Esophagus muscularis mucosa (tissue), 4 donors: ENCODE measurements around the gene TBCE. TPM values are rescaled to one million over a fixed set of nuclear protein-coding genes. Genes with fewer than 3 reads are reported as not detected.
"Not testable (repeated sequence)": the region's sequence is repeated elsewhere in the genome, so short reads cannot be mapped to it uniquely, and the experiment has no call there.

Source experiments
- DNase-seq: peaks from one replicate; pipeline ENCODE4 v3.0.0-alpha.2; 2017; ENCODE audit errors: extremely low spot score
- H3K27ac ChIP-seq, 4 donors: fragments of 200-600 bp; sonication (generic); replicated peaks in 1 of 4; 1 replicate in 3 of 4; 2 replicates in 1 of 4; pipeline ENCODE4 v1.5.1; 2016 to 2019; ENCODE audit warnings: mild to moderate bottlenecking in 1 of 4
- H3K27me3 ChIP-seq, 4 donors: fragments of 200-600 bp; sonication (generic); one replicate each; pipeline versions ENCODE4 v1.5.1 to v1.6.0; 2016 to 2019
- H3K36me3 ChIP-seq, 4 donors: fragments of 200-600 bp; sonication (generic); one replicate each; pipeline ENCODE4 v1.5.1; 2016 to 2019
- H3K4me1 ChIP-seq, 4 donors: fragments of 200-600 bp; sonication (generic); one replicate each; pipeline ENCODE4 v1.5.1; 2016 to 2019
- H3K4me3 ChIP-seq, 4 donors: fragments of 200-600 bp; sonication (generic); 1 replicate in 2 of 4; 2 replicates in 2 of 4; pipeline ENCODE4 v1.5.1; 2016 to 2019; ENCODE audit warnings: mild to moderate bottlenecking in 4 of 4, moderate library complexity in 1 of 4
- H3K9me3 ChIP-seq, 4 donors: fragments of 200-600 bp; sonication (generic); 1 replicate in 3 of 4; 2 replicates in 1 of 4; pipeline ENCODE4 v1.5.1; 2016 to 2019
- CTCF ChIP-seq, 3 experiments: fragments of 200-600 bp in 2 of 3; fragments of 450-650 bp in 1 of 3; sonication (generic) in 2 of 3; IDR thresholded peaks; one replicate each; pipeline ENCODE4 v1.5.1; 2017 to 2019; ENCODE audit warnings: antibody characterized with exemption in 3 of 3, mild to moderate bottlenecking in 2 of 3, moderate library complexity in 1 of 3
- EP300 ChIP-seq: sonication (generic); formaldehyde crosslinking; IDR thresholded peaks from one replicate; pipeline ENCODE4 v1.6.1; 2017; ENCODE audit warnings: antibody characterized with exemption
- POLR2A ChIP-seq: fragments of 450-650 bp; IDR thresholded peaks from one replicate; pipeline ENCODE4 v1.6.1; 2017; ENCODE audit warnings: antibody characterized with exemption, moderate library complexity, mild to moderate bottlenecking, low read depth
- POLR2AphosphoS5 ChIP-seq, 2 donors: sonication (generic); formaldehyde crosslinking; IDR thresholded peaks; one replicate each; pipeline ENCODE4 v1.6.1; 2017; ENCODE audit warnings: antibody characterized with exemption in 2 of 2
- WGBS: methylation state at CpG from one replicate; pipeline ENCODE4 v1.1.5; 2018; 5-methylcytosine and 5-hydroxymethylcytosine counted together
- intact Hi-C: fragments of 100-400 bp; cut with DNase I; formaldehyde crosslinking; loops from one replicate; pipeline ENCODE4 v1.15.1; 2023
- total RNA-seq, 4 donors: library from RNA; depleted of rRNA; stranded (reverse); fragments of >200 nt; gene quantifications; one replicate each; pipeline versions ENCODE4 v1.1.0 to v1.2.1, GENCODE V29; 2016

The TBCE gene
- total RNA-seq, 4 donors from 2014 or later, result 10.6 to 21.6 (median 15.3) TPM

- 94% methylated on average over 5 of the region's 5 CpGs for WGBS
- TF ChIP-seq POLR2AphosphoS5 (IDR thresholded peaks at IDR 0.05) (no peak), EP300 (no peak), POLR2A (no peak)
- intact Hi-C loops, result no loop called here
- H3K4me3 ChIP-seq, result no peak overlapping the region
- peaks cover 0 to 4% (median 0%) of the 10 kb centered on the region in 4 donors for H3K4me1 ChIP-seq
- H3K27ac ChIP-seq, result no peak overlapping the region
- DNase-seq, result no peak
- peaks cover 12 to 68% (median 37%) of the 10 kb centered on the region in 4 donors for H3K36me3 ChIP-seq
- no peaks in the 10 kb centered on the region for H3K27me3 ChIP-seq
- no peaks in the 10 kb centered on the region for H3K9me3 ChIP-seq
Observed at GRCh38 chr1:235343726-235344125, 23.5 kb upstream of the TBCE start.

GRCh38 chr1:235351441-235351840 is 15.8 kb upstream of the TBCE start:
- WGBS, result 80% methylated on average over 3 of the region's 3 CpGs
- intact Hi-C loops, result no loop called here
- peaks cover 0 to 5% (median 0%) of the 10 kb centered on the region in 4 donors for H3K36me3 ChIP-seq

GRCh38 chr1:235351898-235352297 is 15.3 kb upstream of the TBCE start:
- intact Hi-C loops, result no loop called here
- no peak for DNase-seq
- Histone ChIP-seq H3K4me3 (no peak overlapping the region), H3K27me3 (no peaks in the 10 kb centered on the region), H3K9me3 (no peaks in the 10 kb centered on the region), H3K36me3 (peaks cover 0 to under 1% (median 0%) of the 10 kb centered on the region in 4 donors), H3K27ac (no peak overlapping the region), H3K4me1 (no peaks in the 10 kb centered on the region)
- no peak for TF ChIP-seq POLR2A
- no peak for TF ChIP-seq EP300
- no peak for TF ChIP-seq CTCF (IDR thresholded peaks at IDR 0.05)
- no peak for TF ChIP-seq POLR2AphosphoS5 (IDR thresholded peaks at IDR 0.05)
- WGBS, result 82% methylated on average over 3 of the region's 3 CpGs

More at GRCh38 chr1:235351441-235351840, 15.8 kb upstream of the TBCE start:
- TF ChIP-seq POLR2AphosphoS5 (IDR thresholded peaks at IDR 0.05) (no peak), EP300 (no peak), POLR2A (no peak), CTCF (IDR thresholded peaks at IDR 0.05) (no peak)
- H3K4me1 ChIP-seq, result no peaks in the 10 kb centered on the region
- no peak overlapping the region for H3K4me3 ChIP-seq
- H3K27me3 ChIP-seq, result no peaks in the 10 kb centered on the region
- H3K9me3 ChIP-seq, result no peaks in the 10 kb centered on the region
- no peak for DNase-seq
- H3K27ac ChIP-seq, result no peak overlapping the region

DNA sequence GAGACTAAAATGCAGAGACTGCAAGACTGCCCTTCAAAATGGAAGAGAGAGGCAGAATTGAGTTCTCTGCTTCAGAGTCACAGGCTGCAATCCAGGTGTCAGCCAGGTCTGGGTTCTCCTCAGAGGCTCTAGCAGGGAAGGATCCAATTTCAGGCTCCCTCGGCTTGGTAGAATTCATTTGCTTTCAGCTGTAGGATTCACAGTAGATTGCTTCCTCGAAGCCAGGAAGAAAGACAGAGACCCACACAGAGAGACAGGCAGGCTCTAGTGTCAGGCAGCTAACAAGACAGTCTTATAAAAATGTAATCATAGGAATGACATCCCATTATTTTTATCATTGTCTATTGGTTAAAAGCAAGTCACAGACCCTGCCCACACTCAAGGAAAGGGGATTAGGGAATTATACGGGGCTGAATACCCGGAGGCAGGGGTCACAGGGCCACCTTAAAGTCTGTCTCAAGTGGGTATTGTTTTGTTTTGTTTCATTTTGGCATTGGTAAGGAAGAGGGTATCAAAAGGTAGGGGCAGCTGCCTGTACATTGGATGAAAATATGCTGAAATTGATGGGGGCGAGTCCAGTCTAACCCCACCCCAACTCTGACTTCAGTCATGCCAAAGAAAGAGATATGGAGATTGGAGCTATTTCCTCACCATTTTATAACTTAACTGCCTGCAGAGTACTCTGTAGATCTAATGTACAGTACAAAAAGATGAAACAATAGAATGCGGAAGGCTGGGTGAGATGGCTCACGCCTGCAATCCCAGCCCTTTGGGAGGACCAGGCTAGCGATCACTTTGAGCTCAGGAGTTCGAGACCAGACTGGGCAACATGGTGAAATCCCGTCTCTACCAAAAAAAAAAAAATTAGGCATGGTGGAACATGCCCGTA is 9.5 kb upstream of the TBCE start:
- Histone ChIP-seq H3K27ac (no peak overlapping the region), H3K36me3 (no peaks in the 10 kb centered on the region), H3K27me3 (no peaks in the 10 kb centered on the region), H3K4me3 (no peak overlapping the region), H3K9me3 (no peaks in the 10 kb centered on the region), H3K4me1 (no peaks in the 10 kb centered on the region)
- WGBS, result 69% methylated on average over 11 of the region's 11 CpGs
- DNase-seq, result no peak
- no peak for TF ChIP-seq EP300
- TF ChIP-seq POLR2AphosphoS5 (IDR thresholded peaks at IDR 0.05), result no peak
- TF ChIP-seq POLR2A, result no peak
- TF ChIP-seq CTCF (IDR thresholded peaks at IDR 0.05), result no peak
- intact Hi-C loops, result no loop called here

DNA sequence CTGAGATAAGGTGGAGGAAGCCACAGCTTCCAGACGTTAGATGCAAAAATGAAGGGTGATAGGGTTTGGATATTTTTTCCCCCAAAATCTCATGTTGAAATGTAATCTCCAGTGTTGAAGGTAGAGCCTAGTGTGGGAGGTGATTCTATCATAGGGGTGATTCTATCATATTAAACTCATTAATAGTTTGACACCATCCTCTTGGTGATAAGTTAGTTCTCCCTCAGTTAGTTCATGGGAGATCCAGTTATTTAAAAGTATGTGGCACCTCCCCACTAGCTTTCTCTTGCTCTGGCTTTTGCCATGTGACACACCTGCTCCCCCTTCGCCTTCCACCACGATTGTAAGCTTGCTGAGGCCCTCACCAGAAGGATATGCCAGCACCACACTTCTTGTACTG is 8.3 kb upstream of the TBCE start:
- Histone ChIP-seq H3K36me3 (no peaks in the 10 kb centered on the region), H3K9me3 (no peaks in the 10 kb centered on the region), H3K4me3 (no peak overlapping the region), H3K27me3 (no peaks in the 10 kb centered on the region), H3K27ac (no peak overlapping the region), H3K4me1 (no peaks in the 10 kb centered on the region)
- TF ChIP-seq EP300, result no peak
- TF ChIP-seq CTCF (IDR thresholded peaks at IDR 0.05), result no peak
- WGBS, result 82% methylated on average over 3 of the region's 3 CpGs
- intact Hi-C loops, result no loop called here
- DNase-seq, result no peak

DNA sequence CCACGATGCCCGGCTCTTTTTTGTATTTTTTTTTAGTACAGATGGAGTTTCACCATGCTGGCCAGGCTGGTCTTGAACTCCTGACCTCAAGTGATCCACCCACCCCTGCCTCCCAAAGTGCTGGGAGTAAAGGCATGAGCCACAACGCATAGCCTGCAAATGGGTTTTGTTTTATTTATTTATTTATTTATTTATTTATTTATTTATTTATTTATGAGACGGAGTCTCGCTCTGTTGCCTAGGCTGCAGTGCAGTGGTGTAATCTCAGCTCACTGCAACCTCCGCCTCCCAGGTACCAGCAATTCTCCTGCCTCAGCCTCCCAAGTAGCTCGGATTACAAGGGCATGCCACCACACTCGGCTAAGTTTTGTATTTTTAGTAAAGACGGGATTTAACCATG is 3.0 kb upstream of the TBCE start:
- H3K27ac ChIP-seq, H3K27me3 ChIP-seq, H3K4me3 ChIP-seq, DNase-seq, intact Hi-C loops, H3K9me3 ChIP-seq, H3K36me3 ChIP-seq: not testable (repeated sequence)
- H3K4me1 ChIP-seq, result peaks cover 10 to 20% (median 17%) of the 10 kb centered on the region in 4 donors
- 93% methylated on average over 9 of the region's 9 CpGs for WGBS
